ENCODE data around the gene GABARAP. TPM values are rescaled to one million over a fixed set of nuclear protein-coding genes. Genes with fewer than 3 reads are reported as not detected.

GABARAP gene
- total and polyA plus RNA-seq, 4 experiments from 2014 or later, result 324 to 896 (median 534) TPM

- intact Hi-C loops (cut with micrococcal nuclease), result loop anchor here (1.0 kb wide), 2 partner anchors 9 to 34 kb away; partner anchors contain the start of gene PHF23
- peaks cover 0 to 3% (median 0%) of the 10 kb centered on the region in 8 donors for H3K9me3 Mint-ChIP-seq
- H3K36me3 Mint-ChIP-seq, result no peaks in the 10 kb centered on the region
- H3K4me1 ChIP-seq (ENCODE audit: insufficient read depth, low read length), result peaks cover 21% of the 10 kb centered on the region
- ChIA-PET CTCF (ENCODE audit: partially characterized antibody) (no interaction called here), POLR2A (ENCODE audit: partially characterized antibody) (interaction anchor here (0.7 to 2.9 kb wide), 8 partner anchors 9 to 379 kb away, joined by 3 to 13 read pairs (median 4); partner anchors contain the start of genes ACADVL, DLG4, GABARAP and PHF23)
- H3K27me3 Mint-ChIP-seq, result no peaks in the 10 kb centered on the region
- peak overlapping the region; percentile 19 to 71 for H3K4me3 ChIP-seq (ENCODE audit: low read length in 2 of 2)
- no peaks in the 10 kb centered on the region for H3K27me3 ChIP-seq (ENCODE audit: insufficient read depth, low read length)
- H3K27ac Mint-ChIP-seq, result peak overlapping the region; percentile 92 to 100 (median 100)
- peaks cover 15 to 38% (median 28%) of the 10 kb centered on the region in 4 donors for H3K4me1 Mint-ChIP-seq
- H3K36me3 ChIP-seq (ENCODE audit: insufficient read depth, low read length), result no peaks in the 10 kb centered on the region
- peak overlapping the region; percentile 92 for H3K27ac ChIP-seq (ENCODE audit: low read depth, low read length)
- H3K9me3 ChIP-seq (ENCODE audit: control insufficient read depth in 1 of 2, low read length in 2 of 2), result no peaks in the 10 kb centered on the region
- peak; percentile 97 to 99 (median 97) for DNase-seq
- peak overlapping the region; percentile 78 to 92 (median 89) for H3K4me3 Mint-ChIP-seq
Measured at GRCh38 chr17:7204828-7205461, 37.3 kb downstream of the GABARAP start.

- Mint-ChIP-seq H3K4me3 (peak overlapping the region; percentile 78 to 92 (median 89)), H3K4me1 (peaks cover 15 to 38% (median 28%) of the 10 kb centered on the region in 4 donors), H3K36me3 (no peaks in the 10 kb centered on the region), H3K27ac (peak overlapping the region; percentile 92 to 100 (median 100)), H3K9me3 (peaks cover 0 to 3% (median 0%) of the 10 kb centered on the region in 8 donors), H3K27me3 (no peaks in the 10 kb centered on the region)
- Histone ChIP-seq H3K4me3 (ENCODE audit: low read length in 2 of 2) (peak overlapping the region; percentile 19 to 71), H3K27ac (ENCODE audit: low read depth, low read length) (peak overlapping the region; percentile 92), H3K9me3 (ENCODE audit: control insufficient read depth in 1 of 2, low read length in 2 of 2) (no peaks in the 10 kb centered on the region), H3K4me1 (ENCODE audit: insufficient read depth, low read length) (peaks cover 21% of the 10 kb centered on the region), H3K27me3 (ENCODE audit: insufficient read depth, low read length) (no peaks in the 10 kb centered on the region), H3K36me3 (ENCODE audit: insufficient read depth, low read length) (no peaks in the 10 kb centered on the region)
- no peak for DNase-seq
- intact Hi-C loops (cut with micrococcal nuclease), result no loop called here
- POLR2A ChIA-PET (ENCODE audit: partially characterized antibody), result interaction anchor here (0.8 to 2.9 kb wide), 6 partner anchors 16 to 380 kb away, joined by 3 to 13 read pairs (median 5); partner anchors contain the start of genes ACADVL, DLG4, GABARAP and PHF23
- CTCF ChIA-PET (ENCODE audit: partially characterized antibody), result no interaction called here
Measured at GRCh38 chr17:7204336-7204735, 37.9 kb downstream of the GABARAP start.

- no peaks in the 10 kb centered on the region for H3K9me3 ChIP-seq (ENCODE audit: control insufficient read depth in 1 of 2, low read length in 2 of 2)
- no peak overlapping the region for H3K4me3 ChIP-seq (ENCODE audit: low read length in 2 of 2)
- H3K27ac Mint-ChIP-seq, result peak overlapping the region; percentile 88 to 100 (median 99)
- CTCF ChIA-PET (ENCODE audit: partially characterized antibody), result no interaction called here
- peak overlapping the region; percentile 92 for H3K27ac ChIP-seq (ENCODE audit: low read depth, low read length)
- H3K4me1 ChIP-seq (ENCODE audit: insufficient read depth, low read length), result peaks cover 21% of the 10 kb centered on the region
- H3K36me3 Mint-ChIP-seq, result no peaks in the 10 kb centered on the region
- no peaks in the 10 kb centered on the region for H3K36me3 ChIP-seq (ENCODE audit: insufficient read depth, low read length)
- H3K9me3 Mint-ChIP-seq, result peaks cover 0 to 3% (median 0%) of the 10 kb centered on the region in 8 donors
- H3K27me3 Mint-ChIP-seq, result no peaks in the 10 kb centered on the region
- H3K27me3 ChIP-seq (ENCODE audit: insufficient read depth, low read length), result no peaks in the 10 kb centered on the region
- peak in 1 of 5 donors; percentile 29 for DNase-seq
- H3K4me3 Mint-ChIP-seq, result peak overlapping the region in 5 of 8 donors; percentile 8 to 88 (median 59)
- POLR2A ChIA-PET (ENCODE audit: partially characterized antibody), result interaction anchor here (1.0 to 1.7 kb wide), 3 partner anchors 17 to 168 kb away, joined by 3 to 6 read pairs (median 3); partner anchors contain the start of gene SLC16A13
- H3K4me1 Mint-ChIP-seq, result peaks cover 15 to 38% (median 28%) of the 10 kb centered on the region in 4 donors
- intact Hi-C loops (cut with micrococcal nuclease), result no loop called here
Measured at GRCh38 chr17:7203391-7203790, 38.9 kb downstream of the GABARAP start.

- H3K4me1 ChIP-seq (ENCODE audit: insufficient read depth, low read length), result no peaks in the 10 kb centered on the region
- no peaks in the 10 kb centered on the region for H3K36me3 ChIP-seq (ENCODE audit: insufficient read depth, low read length)
- Mint-ChIP-seq H3K4me1 (no peaks in the 10 kb centered on the region), H3K27ac (no peak overlapping the region), H3K9me3 (no peaks in the 10 kb centered on the region), H3K4me3 (no peak overlapping the region), H3K36me3 (peaks cover 4 to 7% of the 10 kb centered on the region in 2 donors), H3K27me3 (no peaks in the 10 kb centered on the region)
- DNase-seq, result no peak
- no peak overlapping the region for H3K27ac ChIP-seq (ENCODE audit: low read depth, low read length)
- H3K4me3 ChIP-seq (ENCODE audit: low read length in 2 of 2), result no peak overlapping the region
- intact Hi-C loops (cut with micrococcal nuclease), result no loop called here
- no peaks in the 10 kb centered on the region for H3K27me3 ChIP-seq (ENCODE audit: insufficient read depth, low read length)
- ChIA-PET POLR2A (ENCODE audit: partially characterized antibody) (no interaction called here), CTCF (ENCODE audit: partially characterized antibody) (no interaction called here)
- H3K9me3 ChIP-seq (ENCODE audit: control insufficient read depth in 1 of 2, low read length in 2 of 2), result no peaks in the 10 kb centered on the region
Measured at GRCh38 chr17:7196651-7197401, 45.4 kb downstream of the GABARAP start.

- no peak for DNase-seq
- intact Hi-C loops (cut with micrococcal nuclease), result no loop called here
- Mint-ChIP-seq H3K36me3 (peaks cover 4 to 7% of the 10 kb centered on the region in 2 donors), H3K9me3 (no peaks in the 10 kb centered on the region), H3K27me3 (no peaks in the 10 kb centered on the region), H3K27ac (no peak overlapping the region), H3K4me1 (no peaks in the 10 kb centered on the region), H3K4me3 (no peak overlapping the region)
- no peak overlapping the region for H3K4me3 ChIP-seq (ENCODE audit: low read length in 2 of 2)
- no peaks in the 10 kb centered on the region for H3K27me3 ChIP-seq (ENCODE audit: insufficient read depth, low read length)
- CTCF ChIA-PET (ENCODE audit: partially characterized antibody), result no interaction called here
- H3K36me3 ChIP-seq (ENCODE audit: insufficient read depth, low read length), result no peaks in the 10 kb centered on the region
- no peaks in the 10 kb centered on the region for H3K9me3 ChIP-seq (ENCODE audit: control insufficient read depth in 1 of 2, low read length in 2 of 2)
- POLR2A ChIA-PET (ENCODE audit: partially characterized antibody), result no interaction called here
- no peaks in the 10 kb centered on the region for H3K4me1 ChIP-seq (ENCODE audit: insufficient read depth, low read length)
- H3K27ac ChIP-seq (ENCODE audit: low read depth, low read length), result no peak overlapping the region
Measured at GRCh38 chr17:7195971-7196370, 46.3 kb downstream of the GABARAP start.

- CTCF ChIA-PET (ENCODE audit: partially characterized antibody), result no interaction called here
- no peak for DNase-seq
- H3K4me1 Mint-ChIP-seq, result no peaks in the 10 kb centered on the region
Measured at GRCh38 chr17:7192271-7192937, 49.8 kb downstream of the GABARAP start.

More at GRCh38 chr17:7192271-7192937, 49.8 kb downstream of the GABARAP start:
- H3K36me3 Mint-ChIP-seq, result peaks cover 4 to 7% of the 10 kb centered on the region in 2 donors
- intact Hi-C loops (cut with micrococcal nuclease), result no loop called here
- no peaks in the 10 kb centered on the region for H3K27me3 Mint-ChIP-seq
- POLR2A ChIA-PET (ENCODE audit: partially characterized antibody), result no interaction called here
- no peak overlapping the region for H3K4me3 Mint-ChIP-seq
- H3K9me3 Mint-ChIP-seq, result no peaks in the 10 kb centered on the region
- peak overlapping the region in 1 of 7 donors; percentile 48 for H3K27ac Mint-ChIP-seq
- no peaks in the 10 kb centered on the region for H3K27me3 ChIP-seq (ENCODE audit: insufficient read depth, low read length)
- H3K36me3 ChIP-seq (ENCODE audit: insufficient read depth, low read length), result no peaks in the 10 kb centered on the region
- no peak overlapping the region for H3K4me3 ChIP-seq (ENCODE audit: low read length in 2 of 2)
- H3K9me3 ChIP-seq (ENCODE audit: control insufficient read depth in 1 of 2, low read length in 2 of 2), result no peaks in the 10 kb centered on the region
- no peaks in the 10 kb centered on the region for H3K4me1 ChIP-seq (ENCODE audit: insufficient read depth, low read length)
- no peak overlapping the region for H3K27ac ChIP-seq (ENCODE audit: low read depth, low read length)
